GM13976 (cell line): ENCODE measurements around the gene POLR1A.

Experiments used
- DNase-seq: peaks from one replicate; pipeline ENCODE4 v3.0.0; 2012; ENCODE audit warnings: low spot score
- in situ Hi-C: fragments of 300-500 bp; cut with MboI; formaldehyde crosslinking; loops from one replicate; pipeline ENCODE4 v1.12.0; 2022; ENCODE audit warnings: low sequenced_read_pairs, mixed read lengths, inconsistent platforms; ENCODE audit not compliant: unreplicated experiment
- TF ChIP-seq, protein P1 (sequence below): IDR thresholded peaks from 2 replicates; pipeline ENCODE4 v1.5.1; 2012; ENCODE audit warnings: borderline replicate concordance, mild to moderate bottlenecking; ENCODE audit not compliant: insufficient read depth; ENCODE audit errors: extremely low read depth, missing control alignments, control extremely low read depth

POLR1A gene

DNA sequence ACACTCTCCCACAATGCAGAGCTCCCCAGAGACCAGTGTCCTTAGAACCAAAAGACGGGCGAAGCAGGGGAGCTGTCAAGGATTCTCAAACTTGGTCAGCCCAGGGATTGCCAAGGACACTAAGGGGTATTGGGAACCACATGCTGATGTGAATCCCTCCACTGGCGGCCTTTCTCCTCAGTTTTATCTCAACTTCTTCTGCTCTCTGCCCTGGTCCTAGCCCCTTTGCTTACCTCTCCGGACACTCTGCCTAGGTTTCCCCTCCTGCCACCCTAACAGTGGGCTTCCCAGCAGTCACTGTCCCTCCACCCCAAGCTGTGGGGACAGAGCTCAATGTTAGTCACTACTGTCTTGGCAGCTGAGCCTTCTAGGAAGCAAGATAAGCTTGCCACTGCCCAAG lies 61.1 kb downstream of the POLR1A start:
- TF ChIP-seq, protein P1, sequence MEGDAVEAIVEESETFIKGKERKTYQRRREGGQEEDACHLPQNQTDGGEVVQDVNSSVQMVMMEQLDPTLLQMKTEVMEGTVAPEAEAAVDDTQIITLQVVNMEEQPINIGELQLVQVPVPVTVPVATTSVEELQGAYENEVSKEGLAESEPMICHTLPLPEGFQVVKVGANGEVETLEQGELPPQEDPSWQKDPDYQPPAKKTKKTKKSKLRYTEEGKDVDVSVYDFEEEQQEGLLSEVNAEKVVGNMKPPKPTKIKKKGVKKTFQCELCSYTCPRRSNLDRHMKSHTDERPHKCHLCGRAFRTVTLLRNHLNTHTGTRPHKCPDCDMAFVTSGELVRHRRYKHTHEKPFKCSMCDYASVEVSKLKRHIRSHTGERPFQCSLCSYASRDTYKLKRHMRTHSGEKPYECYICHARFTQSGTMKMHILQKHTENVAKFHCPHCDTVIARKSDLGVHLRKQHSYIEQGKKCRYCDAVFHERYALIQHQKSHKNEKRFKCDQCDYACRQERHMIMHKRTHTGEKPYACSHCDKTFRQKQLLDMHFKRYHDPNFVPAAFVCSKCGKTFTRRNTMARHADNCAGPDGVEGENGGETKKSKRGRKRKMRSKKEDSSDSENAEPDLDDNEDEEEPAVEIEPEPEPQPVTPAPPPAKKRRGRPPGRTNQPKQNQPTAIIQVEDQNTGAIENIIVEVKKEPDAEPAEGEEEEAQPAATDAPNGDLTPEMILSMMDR = no peak
- DNase-seq = no peak
- in situ Hi-C loops = no loop called here

DNA sequence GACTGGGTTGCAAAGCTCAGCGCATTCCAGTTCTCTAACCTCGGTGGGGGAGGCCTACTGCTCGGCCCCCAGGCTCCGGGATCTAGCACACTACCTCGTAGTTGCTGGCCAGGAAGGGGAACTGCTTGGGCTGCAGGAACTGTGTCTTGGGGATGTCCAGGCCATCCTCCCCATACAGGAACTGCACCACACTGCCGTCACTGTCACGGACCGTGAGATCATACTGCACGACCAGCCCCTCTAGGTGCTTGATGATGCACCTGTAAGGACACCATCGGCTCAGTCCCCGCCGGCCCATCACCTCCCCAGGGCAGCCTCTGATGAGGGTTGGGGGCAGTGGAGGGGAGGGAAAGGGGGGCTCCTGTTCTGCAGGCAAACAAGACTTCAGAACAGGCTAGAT lies 61.6 kb downstream of the POLR1A start:
- in situ Hi-C loops = no loop called here
- DNase-seq = no peak

DNA sequence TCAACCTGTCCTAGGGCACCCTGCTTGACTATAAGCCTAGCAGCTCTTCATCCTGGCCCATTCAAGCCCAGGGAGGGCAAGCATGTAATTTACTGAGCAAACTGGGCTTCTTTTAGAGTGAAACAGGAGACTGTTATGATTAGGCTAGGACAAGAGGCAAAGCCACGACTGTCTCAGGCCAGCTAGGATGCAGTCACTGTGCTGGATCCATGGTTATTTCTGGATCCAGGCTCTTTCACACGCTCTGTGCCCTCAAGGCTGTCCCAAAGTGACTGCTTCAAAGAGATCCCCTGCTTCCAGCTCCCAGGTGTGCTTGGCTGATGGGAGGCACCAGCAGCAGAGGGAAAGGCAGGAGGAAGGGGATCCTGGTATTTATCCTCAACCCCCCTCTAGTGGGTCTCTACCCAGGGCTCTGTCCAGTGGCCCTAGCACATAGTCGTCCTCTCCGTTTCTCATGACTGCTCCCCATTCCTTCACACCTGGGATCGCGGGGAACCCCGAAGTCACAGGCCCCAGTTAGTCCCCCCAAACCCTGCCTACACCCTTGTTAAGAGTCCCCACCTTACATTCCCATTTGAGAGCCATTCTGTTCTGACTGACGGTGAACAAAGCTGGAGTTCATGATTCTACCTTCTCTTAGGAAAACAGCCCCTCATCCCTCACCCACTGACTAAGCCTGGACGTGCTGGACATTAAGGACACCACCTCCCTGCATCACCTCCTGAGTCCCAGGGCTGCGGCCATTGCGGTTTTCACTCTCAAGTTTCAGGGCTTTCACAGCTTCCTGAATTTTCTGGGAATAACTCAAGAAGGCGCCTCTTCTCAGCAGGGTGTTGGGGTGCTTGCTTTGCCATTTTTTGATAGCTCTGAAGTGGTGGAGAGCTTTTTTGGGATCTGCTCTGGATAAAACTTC lies 63.2 kb downstream of the POLR1A start:
- in situ Hi-C loops = no loop called here
- DNase-seq = no peak
- TF ChIP-seq, protein P1 = no peak

More for the DNA sequence above, 61.6 kb downstream of the POLR1A start:
- TF ChIP-seq, protein P1 = no peak

DNA sequence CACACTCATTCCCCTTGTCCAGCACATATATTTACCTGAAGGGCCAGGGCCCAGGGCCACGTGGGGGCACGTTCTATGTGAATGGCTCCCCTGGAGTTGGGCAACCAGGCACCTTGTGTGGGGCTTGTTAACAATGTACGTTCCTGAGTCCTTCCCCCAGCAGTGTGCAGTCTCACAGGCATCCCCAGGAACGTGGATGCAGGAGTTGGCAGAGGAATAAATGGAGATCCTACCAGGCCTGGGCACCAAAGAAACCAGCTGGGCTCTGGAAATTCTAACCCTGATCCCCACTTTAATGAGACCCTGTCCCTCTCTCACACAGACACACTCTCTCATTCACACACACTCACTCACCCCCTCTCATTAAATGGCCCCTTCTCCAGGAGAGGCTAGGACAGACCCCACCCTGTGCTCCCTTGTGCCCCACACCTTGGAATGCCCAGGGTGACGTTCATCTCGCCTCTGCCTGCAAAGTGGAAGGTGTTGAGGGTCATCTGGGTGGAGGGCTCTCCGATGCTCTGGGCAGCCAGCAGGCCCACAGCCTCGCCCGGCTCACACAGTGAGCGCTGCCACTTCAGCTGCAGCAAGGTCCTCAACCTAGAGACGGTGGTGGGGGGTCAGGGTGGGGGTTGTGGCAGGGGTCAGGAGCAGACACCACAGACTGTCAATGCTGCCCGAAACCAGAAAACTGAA lies 65.6 kb downstream of the POLR1A start:
- in situ Hi-C loops = no loop called here
- DNase-seq = no peak
- TF ChIP-seq, protein P1 = no peak

DNA sequence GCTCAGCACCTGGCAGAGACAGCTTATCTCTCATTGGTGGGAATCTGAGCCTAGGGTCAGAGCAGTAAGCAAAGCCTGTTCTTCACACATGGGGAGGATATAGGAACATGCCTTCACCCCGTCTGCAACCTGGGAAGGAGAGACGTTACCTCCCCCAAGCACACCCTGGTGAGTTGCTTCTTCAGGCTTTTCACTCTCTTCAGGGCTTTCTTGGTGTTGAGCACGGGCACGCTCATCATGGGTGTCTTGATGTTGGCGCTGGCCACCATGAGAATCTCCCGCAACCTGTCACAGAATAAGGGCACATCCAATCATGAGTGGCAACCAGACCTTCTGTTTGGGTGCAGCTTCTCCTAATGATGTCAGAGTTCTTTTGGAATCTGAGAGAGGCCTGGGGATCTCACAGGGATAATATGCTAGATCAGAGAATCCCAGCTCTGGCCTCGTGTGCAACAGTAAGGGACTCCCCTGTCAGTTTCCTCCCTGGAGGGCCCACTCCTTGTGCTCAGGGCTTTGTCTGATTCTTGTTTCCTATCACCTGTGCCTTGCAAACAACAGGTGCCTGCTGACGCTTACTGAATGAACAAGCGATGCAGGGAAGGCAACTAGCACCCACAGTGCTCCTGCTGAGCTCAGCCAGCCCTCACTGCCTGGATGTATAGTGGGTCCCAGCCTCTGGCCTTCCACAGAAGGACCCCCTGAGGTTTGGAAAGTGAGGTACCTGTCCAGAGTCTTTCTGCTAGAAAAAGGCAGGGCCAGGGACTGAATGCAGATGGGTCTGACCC lies 66.3 kb downstream of the POLR1A start:
- TF ChIP-seq, protein P1 = no peak
- in situ Hi-C loops = no loop called here
- DNase-seq = no peak
